GM19463 (cell line): ENCODE results near the gene FBXW7.

Experiments
- ATAC-seq: cut with Tn5 transposase; IDR thresholded peaks from one replicate; pipeline ENCODE4 v1.9.1; 2021; ENCODE audit warnings: mild to moderate bottlenecking, moderate library complexity; ENCODE audit not compliant: unreplicated experiment

FBXW7 gene

DNA sequence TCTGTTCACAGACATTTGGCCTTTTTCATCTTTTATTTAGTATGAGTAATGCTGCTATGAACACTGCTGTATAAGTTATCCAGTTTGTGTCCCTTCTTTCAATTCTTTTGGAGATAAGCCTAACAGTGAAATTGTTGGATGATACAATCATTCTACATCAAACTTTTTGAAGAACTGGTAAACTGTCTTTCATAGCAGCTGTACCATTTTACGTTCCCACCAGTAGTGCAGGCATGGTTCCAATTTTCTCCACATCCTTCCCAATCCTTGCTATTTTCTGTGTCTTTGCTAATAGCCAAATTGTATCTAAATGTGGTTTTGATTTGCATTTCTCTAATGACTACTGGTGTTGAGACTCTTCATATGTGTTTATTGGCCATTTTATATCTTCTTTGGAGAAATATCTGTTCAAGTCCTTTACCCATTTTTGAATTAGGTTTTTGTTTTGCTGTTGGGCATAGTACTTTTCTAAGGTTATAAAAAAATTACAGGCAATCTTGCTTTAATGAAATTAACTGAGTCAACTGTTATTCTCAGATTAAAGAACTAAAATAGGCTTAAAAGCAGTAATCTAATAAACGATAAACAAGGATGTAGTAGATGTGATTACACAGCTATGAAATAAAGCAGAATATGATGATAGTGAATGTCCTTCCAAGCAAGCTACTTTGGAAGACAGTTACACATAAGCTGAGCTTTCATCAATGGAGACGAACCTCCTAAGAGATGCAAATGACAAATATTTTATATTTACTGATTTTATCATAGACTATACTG, 57.2 kb downstream of the FBXW7 start:
- no peak for ATAC-seq

- no peak for ATAC-seq
Observed at GRCh38 chr4:152476796-152477195, 59.1 kb downstream of the FBXW7 start.

GRCh38 chr4:152471251-152471792, 64.6 kb downstream of the FBXW7 start:
- no peak for ATAC-seq

DNA sequence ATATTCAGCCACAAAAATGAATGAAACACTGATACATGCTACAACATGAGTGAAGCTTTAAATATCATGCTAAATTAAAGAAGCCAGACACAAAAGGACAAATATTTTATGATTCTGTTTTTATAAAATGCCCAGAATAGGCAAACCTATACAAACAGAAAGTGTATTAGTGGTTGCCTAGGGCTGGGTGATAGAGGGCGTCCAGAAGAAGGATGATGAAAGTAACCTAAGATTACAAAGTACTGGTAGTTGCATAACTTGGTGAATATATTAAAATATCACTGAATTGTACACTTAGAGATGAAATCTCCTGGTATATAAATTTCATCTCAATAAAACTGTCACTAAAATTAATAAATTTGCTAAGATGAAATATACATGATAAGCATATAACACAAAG, 67.5 kb downstream of the FBXW7 start:
- ATAC-seq, result no peak

DNA sequence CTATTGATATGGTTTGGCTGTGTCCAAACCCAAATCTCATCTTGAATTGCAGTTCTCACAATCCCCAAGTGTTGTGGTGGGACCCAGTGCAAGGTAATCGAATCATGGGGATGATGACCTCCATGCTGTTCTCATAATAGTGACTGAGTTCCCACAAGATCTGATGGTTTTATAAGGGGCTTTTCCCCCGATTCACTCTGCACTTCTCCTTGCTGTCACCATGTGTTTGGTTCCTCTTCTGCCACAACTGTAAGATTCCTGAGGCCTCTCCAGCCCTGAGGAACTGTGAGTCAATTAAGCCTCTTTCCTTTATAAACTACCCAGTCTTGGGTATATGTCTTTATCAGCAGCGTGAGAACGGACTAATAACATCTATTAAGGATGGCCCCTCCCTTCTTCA, 68.8 kb downstream of the FBXW7 start:
- ATAC-seq, result no peak

DNA sequence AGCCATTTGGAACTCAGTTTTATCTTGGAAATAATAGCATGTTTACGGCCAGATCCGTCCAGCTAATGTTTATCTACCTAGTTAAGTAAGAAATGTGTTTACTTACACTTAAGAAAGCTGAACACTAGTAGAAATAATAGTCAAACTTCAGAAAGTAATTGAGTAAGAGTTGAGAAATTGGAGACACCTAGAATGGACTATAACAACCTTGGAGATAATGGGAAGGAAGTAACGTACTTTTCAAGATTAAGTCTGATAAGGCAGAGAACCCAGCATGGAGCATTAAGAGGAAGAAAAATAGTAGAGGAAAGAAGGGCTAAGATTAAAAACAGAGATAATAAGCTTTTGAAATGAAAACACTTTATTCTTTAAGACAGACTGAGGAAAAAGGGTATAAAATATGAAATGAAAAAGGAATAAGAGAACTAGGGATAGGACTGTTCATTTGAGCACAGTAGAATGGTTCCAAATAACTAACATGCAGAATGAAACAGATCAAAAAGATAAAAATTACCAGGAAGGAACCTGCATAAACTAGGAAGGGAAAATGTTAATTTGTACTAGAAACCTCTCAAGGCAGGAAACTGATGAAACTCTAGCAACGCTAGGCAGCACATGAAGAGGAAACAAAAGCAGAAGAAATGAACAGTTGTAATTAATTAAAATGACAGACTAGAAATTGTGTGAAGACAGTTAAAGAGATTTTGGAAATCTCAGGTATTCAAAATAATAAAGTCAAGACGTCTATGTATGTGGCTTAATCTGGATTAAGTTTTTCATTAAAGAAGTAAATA, 71.7 kb downstream of the FBXW7 start:
- no peak for ATAC-seq

DNA sequence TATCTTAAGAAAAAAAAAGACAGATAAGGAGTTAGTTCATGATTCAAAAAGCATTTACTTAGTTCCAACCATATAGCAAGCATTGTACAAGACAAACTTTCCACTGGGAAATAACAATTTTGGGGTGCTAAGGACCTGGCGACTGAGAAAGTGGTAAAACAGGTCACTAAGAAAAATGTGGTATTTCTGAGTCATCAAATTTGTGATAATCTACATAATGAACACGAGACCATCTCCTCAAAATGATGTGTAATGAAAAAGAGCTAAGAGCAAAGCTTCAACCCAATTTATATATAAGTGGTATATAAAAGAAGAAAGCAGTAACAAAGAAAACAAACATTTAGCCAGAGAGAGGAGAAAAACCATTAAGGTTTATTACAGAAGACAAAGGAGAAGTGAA, 72.3 kb downstream of the FBXW7 start:
- no peak for ATAC-seq

DNA sequence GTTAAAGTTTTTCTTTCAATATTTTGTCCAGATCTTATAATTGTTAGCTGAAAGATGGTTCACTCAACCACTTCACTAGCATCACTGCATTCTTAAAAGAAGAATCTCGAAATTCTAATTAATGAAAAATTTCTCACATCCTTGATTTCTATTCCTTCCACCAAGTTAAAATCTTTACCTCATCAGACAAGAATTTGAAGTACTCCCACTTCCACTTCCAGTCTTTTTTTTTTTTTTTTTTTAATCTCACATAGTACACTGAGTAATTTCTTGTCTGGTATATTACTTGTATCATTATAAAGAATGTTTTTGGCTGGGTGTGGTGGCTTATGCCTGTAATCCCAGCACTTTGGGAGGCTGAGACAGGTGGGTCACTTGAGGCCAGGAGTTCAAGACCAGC, 73.2 kb downstream of the FBXW7 start:
- no peak for ATAC-seq

DNA sequence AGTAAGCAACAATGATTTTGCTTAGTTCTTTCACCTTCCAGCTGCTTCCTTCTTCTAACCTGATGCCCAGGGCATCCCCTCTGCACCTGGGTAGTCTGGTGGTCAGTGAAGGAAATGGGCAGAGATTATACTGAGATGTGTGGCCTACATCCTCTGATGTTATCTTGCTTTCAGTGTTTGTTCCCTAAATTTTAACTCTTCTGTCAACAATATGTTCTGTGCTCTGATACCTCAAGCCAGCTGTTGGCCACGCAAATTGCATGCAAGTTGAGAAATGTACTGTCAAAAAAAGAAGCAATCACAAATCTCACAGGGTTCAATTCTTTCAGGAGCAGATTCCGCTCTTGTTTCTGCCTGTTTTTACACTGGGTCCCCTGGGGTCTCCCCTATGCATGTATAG, 73.8 kb downstream of the FBXW7 start:
- ATAC-seq, result peak; percentile 67

DNA sequence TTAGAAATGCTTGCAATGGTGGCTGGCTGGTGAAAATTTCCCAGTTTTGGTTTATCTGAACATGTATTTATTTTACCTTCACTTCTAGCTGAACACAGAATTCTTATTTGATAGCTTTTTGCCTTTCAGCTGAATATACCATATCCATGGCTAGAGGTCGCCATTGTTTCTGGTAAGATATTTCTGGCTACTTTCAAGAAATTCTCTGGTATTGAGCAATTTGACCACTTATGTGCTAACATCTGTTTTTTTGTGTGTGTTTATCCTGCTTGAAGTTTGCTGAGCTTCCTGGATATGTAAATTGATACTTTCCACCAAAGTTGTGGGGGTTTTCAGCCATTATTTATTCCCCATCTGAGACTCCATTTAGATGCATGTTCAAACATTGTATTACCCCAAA, 75.4 kb downstream of the FBXW7 start:
- no peak for ATAC-seq

DNA sequence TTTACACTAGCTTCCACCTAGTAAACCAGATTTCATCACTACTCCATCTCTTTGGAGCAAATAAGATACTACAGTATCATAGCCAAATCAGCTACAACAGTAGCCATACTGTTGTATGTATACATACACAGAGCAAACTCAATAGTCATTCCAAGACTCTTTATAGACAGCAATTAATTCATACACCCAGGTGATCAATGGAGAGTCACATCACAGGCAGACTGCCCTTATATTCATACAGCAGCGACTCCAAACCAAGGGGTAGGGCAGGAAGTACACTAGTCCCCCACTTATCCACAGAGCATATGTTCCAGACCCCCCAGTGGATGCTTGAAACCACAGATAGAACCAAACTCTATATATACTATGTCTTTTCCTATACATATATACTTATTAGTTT, 76.6 kb downstream of the FBXW7 start:
- ATAC-seq, result peak; percentile 25

- peak; percentile 28 for ATAC-seq
Observed at GRCh38 chr4:152458801-152459302, 77.0 kb downstream of the FBXW7 start.

GRCh38 chr4:152456609-152457008, 79.3 kb downstream of the FBXW7 start:
- ATAC-seq, result no peak

DNA sequence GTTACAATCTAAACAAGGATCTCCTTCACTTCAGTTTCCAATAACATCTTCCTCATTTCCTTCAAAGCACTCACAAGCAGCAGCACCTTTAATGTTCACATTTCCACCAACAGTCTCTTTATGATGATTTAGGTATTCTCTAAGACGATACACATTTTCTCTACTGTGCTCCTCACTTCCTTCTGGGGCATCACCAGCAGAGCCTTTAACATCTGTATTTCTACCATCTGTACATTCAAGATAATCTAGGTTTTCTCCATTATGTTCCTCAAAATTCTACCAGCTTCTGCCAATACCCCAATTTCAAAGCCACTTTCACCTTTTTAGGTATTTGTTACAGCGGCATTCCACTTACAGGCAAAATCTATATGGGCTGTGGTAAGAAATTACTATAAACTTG, 80.6 kb downstream of the FBXW7 start:
- ATAC-seq, result no peak

- ATAC-seq, result no peak
Observed at GRCh38 chr4:152454398-152455011, 81.4 kb downstream of the FBXW7 start.

- ATAC-seq, result no peak
Observed at GRCh38 chr4:152451496-152451895, 84.4 kb downstream of the FBXW7 start.

DNA sequence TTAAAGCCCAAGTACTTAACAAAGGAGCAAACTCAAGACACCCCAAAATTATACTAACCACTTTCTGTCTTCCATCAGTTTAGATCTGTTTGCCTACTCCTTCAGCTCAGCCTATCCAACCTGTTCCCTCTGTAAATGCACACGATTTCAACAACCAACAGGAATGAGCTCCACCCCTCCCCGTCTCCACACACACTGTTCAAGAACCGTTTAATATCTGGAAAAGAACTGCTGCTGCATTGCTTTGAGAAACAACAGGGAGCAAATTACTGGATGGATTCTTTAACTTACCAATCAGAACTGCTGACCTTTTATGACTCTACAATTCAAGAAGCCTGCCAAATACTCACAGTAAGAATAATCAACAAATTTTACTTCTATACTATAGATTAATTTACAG, 87.0 kb downstream of the FBXW7 start:
- no peak for ATAC-seq

DNA sequence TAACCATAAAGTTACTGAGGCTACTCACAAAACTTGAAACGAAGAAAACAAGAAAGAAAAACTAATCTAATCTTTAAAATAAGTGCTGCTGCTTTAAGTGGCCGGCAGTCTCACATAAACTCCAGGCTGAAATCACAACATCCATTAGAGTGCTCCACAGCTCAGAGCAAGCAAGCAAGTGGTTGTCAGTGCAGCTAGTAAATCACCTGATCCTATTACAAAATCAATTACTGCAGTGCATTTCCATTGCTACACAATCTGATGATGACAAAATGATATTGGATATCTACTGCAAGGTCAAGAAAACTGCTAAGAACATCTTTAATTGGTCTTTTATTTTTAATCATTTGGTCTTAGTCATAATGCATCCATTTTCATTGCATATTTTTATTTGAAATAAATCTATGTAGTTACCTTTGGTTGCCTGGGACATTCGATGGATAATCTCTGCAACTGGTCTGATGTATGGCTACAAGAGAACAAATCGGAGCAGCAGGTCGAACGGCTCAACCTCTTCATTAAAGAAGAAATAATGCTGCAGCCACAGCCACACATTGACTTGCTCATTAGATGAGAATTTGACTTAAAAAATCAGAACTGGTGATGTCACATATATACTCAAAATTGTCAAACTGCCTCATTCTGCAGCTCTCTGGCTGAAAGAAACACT, 87.7 kb downstream of the FBXW7 start:
- no peak for ATAC-seq

- ATAC-seq, result no peak
Observed at GRCh38 chr4:152443859-152444258, 92.0 kb downstream of the FBXW7 start.

DNA sequence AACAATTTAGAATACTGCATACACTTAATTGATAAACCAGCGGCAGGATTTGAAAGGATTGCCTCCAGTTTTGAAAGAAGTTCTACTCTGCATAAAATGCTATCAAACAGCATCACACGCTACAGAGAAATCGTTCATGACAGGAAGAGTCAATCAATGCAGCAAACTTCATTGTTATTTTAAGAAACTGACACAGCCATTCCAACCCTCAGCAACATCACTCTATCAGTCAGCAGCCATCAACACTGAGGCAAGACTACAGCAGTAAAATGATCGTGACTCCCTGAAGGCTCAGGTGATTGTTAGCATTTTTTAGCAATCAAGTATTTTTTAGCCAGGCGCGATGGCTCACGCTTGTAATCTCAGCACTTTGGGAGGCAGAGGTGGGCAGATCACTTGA, 98.3 kb downstream of the FBXW7 start:
- no peak for ATAC-seq

DNA sequence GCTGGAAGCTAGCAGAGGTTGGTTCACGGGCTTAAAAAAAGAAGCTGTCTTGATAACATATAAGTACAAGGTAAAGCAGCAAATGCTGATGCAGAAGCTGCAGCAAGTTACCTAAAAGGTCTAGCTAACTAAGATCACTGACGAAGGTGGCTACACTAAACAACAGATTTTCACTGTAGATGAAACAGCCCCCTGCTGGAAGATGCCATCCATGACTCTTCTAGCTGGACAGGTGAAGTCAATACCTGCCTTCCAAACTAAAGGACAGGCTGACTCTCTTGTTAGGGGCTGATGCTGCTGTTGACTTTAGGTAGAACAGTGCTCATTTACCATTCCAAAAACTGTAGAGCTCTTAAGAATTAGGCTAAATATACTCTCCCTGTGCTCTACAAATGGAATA, 99.5 kb downstream of the FBXW7 start:
- no peak for ATAC-seq
